ENCODE data around the gene HIP1.
A peak's percentile ranks its signal among the peaks of the same experiment; 100 is the strongest.
"Not testable (repeated sequence)": the region's sequence is repeated elsewhere in the genome, so short reads cannot be mapped to it uniquely, and the experiment has no call there.

The HIP1 gene

GRCh38 chr7:75738975-75739795 lies 444 bp upstream of the HIP1 start:
- DNase-seq = peak; percentile 87

GRCh38 chr7:75737856-75738603 lies 711 bp downstream of the HIP1 start:
- no peak for DNase-seq

- DNase-seq = no peak
Measured at GRCh38 chr7:75735581-75736350, 3.0 kb downstream of the HIP1 start.

- DNase-seq = no peak
Measured at GRCh38 chr7:75734586-75735458, 3.9 kb downstream of the HIP1 start.

- DNase-seq = no peak
Measured at GRCh38 chr7:75732764-75733630, 5.7 kb downstream of the HIP1 start.

GRCh38 chr7:75732016-75732521 lies 6.7 kb downstream of the HIP1 start:
- no peak for DNase-seq

- DNase-seq = no peak
Measured at GRCh38 chr7:75729851-75730274, 8.9 kb downstream of the HIP1 start.

- DNase-seq = no peak
Measured at GRCh38 chr7:75727881-75728593, 10.7 kb downstream of the HIP1 start.

GRCh38 chr7:75727351-75727750 lies 11.4 kb downstream of the HIP1 start:
- not testable (repeated sequence) for DNase-seq

GRCh38 chr7:75725306-75725705 lies 13.4 kb downstream of the HIP1 start:
- no peak for DNase-seq

- DNase-seq = no peak
Measured at GRCh38 chr7:75723444-75723843, 15.3 kb downstream of the HIP1 start.

GRCh38 chr7:75722373-75722772 lies 16.4 kb downstream of the HIP1 start:
- no peak for DNase-seq

- not testable (repeated sequence) for DNase-seq
Measured at GRCh38 chr7:75721922-75722321, 16.8 kb downstream of the HIP1 start.

GRCh38 chr7:75721426-75721825 lies 17.3 kb downstream of the HIP1 start:
- no peak for DNase-seq

GRCh38 chr7:75719626-75720025 lies 19.1 kb downstream of the HIP1 start:
- DNase-seq = no peak

GRCh38 chr7:75718390-75719031 lies 20.2 kb downstream of the HIP1 start:
- no peak for DNase-seq

- not testable (repeated sequence) for DNase-seq
Measured at GRCh38 chr7:75717746-75718145, 21.0 kb downstream of the HIP1 start.

- no peak for DNase-seq
Measured at GRCh38 chr7:75716992-75717626, 21.6 kb downstream of the HIP1 start.

GRCh38 chr7:75715864-75716263 lies 22.9 kb downstream of the HIP1 start:
- no peak for DNase-seq

All from NCI-H1417 treated with DMSO at 0.1 percent for 48 hours (cell line).